Subcutaneous abdominal adipose tissue (tissue), 5 donors: ENCODE data around the gene SPRED2.
"Not testable (repeated sequence)": the region's sequence is repeated elsewhere in the genome, so short reads cannot be mapped to it uniquely, and the experiment has no call there.

Experiments
- H3K27ac ChIP-seq: one replicate; pipeline ENCODE4 v1.7.0; 2013; ENCODE audit warnings: low read depth, mild to moderate bottlenecking, inconsistent platforms, low read length, moderate library complexity
- H3K27me3 ChIP-seq, 5 donors: one replicate each; pipeline ENCODE4 v1.7.0; 2013; ENCODE audit warnings: low read length in 5 of 5, inconsistent platforms in 1 of 5; ENCODE audit not compliant: control insufficient read depth in 5 of 5, insufficient read depth in 4 of 5
- H3K36me3 ChIP-seq, 5 donors: one replicate each; pipeline ENCODE4 v1.7.0; 2013; ENCODE audit warnings: low read length in 5 of 5; ENCODE audit not compliant: control insufficient read depth in 5 of 5, insufficient read depth in 5 of 5
- H3K4me1 ChIP-seq, 5 donors: one replicate each; pipeline ENCODE4 v1.7.0; 2013; ENCODE audit warnings: low read length in 5 of 5, mild to moderate bottlenecking in 3 of 5, moderate library complexity in 1 of 5; ENCODE audit not compliant: control insufficient read depth in 5 of 5, insufficient read depth in 5 of 5
- H3K4me3 ChIP-seq, 5 donors: one replicate each; pipeline ENCODE4 v1.7.0; 2013; ENCODE audit warnings: low read length in 5 of 5, low read depth in 1 of 5
- H3K9ac ChIP-seq, 5 donors: one replicate each; pipeline ENCODE4 v1.7.0; 2013; ENCODE audit warnings: low read length in 5 of 5, mild to moderate bottlenecking in 4 of 5, moderate library complexity in 3 of 5
- H3K9me3 ChIP-seq, 5 donors: one replicate each; pipeline ENCODE4 v1.7.0; 2013; ENCODE audit warnings: low read length in 5 of 5; ENCODE audit not compliant: control insufficient read depth in 5 of 5
- donor health status: healthy.
- donor health status: healthy.
- donor health status: healthy.
- donor health status: healthy.
- donor health status: healthy.

SPRED2 gene

DNA sequence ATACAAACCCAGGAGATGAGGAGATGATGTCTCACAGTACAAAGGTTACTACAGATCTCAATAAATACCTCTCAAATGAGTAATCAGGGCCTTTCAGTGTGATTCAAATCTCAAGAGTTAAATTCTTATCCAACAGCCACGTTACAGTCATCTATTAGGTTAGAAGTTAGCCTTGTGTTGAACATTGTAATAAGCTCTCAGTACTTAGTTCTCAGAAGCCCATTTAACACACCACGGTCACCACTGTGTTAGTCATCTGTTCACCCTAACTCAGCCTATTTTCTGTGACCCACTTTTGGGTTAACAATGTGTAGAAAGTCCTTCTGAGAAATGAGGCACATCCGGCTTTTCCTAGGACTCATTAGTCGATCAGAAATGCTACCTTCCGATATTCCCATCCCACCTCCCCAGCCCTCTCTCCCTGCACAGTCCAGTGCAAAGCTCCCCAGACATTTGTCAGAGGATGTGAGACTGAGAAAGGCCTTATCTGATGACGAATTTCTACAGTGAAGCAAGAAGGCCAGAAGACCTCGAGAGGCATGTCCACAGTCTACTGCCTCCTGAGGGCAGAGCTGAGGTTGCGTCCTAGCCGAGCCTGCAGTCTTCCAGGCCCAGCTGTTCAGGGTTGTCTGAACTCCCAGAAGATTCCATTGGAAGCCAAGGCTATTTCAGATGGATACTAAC, 112.2 kb downstream of the SPRED2 start:
- peaks cover 1 to 21% (median 15%) of the 10 kb centered on the region in 5 donors for H3K4me1 ChIP-seq
- H3K27ac ChIP-seq: peak overlapping the region; percentile 18
- no peaks in the 10 kb centered on the region for H3K9me3 ChIP-seq
- no peak overlapping the region for H3K9ac ChIP-seq
- H3K27me3 ChIP-seq: no peaks in the 10 kb centered on the region
- no peak overlapping the region for H3K4me3 ChIP-seq
- peaks cover 0 to 23% (median 15%) of the 10 kb centered on the region in 5 donors for H3K36me3 ChIP-seq

DNA sequence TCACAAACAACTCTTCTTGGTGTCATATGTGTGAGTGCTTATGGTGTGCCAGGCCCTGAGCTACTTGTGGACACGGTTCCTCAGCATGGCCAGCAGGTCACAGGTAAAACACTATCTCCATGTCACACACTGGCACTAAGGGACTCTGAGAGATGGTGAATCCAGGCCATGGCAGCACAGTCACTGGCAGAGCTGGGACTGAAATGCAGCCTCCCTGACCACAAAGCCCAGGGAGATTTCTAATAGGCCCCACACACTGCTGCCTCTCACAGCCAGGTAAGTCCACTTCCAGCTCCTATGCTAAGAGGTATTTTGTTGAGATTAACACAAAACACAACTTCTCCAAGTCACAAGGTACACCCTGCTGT, 112.7 kb downstream of the SPRED2 start:
- H3K27ac ChIP-seq: peak overlapping the region; percentile 18
- H3K4me1 ChIP-seq: peaks cover 1 to 21% (median 15%) of the 10 kb centered on the region in 5 donors
- H3K36me3 ChIP-seq: peaks cover 0 to 24% (median 20%) of the 10 kb centered on the region in 5 donors
- no peaks in the 10 kb centered on the region for H3K27me3 ChIP-seq
- no peak overlapping the region for H3K9ac ChIP-seq
- H3K4me3 ChIP-seq: no peak overlapping the region
- no peaks in the 10 kb centered on the region for H3K9me3 ChIP-seq

DNA sequence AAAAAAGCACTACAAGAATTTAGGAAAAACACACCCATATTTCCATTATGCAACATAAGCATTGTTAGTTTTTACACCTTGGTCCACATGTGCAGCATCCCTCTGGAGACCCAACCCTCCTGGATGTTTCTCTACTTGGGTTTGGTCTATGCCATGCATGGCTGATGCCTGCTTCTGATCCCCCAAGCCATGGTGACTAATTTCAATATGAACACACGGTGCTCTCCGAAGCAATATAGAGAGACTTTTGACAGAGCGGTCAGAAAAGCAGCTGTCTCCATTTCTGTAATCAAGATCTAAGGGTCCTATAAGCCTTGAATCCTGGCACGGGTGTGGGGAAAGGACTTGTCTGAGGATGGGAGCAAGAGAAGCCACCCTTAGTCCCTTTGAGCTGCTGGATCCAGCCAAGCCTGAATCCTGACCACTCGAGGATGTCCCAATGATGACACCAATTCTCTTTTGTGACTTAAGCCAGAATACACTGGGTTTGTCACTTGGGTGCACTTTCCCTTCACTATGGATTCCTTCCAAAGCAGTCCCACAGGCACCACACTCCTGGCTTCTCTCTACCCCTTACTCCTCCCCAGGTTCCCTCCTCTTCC, 113.2 kb downstream of the SPRED2 start:
- Histone ChIP-seq H3K4me3 (no peak overlapping the region), H3K4me1 (peaks cover 1 to 21% (median 15%) of the 10 kb centered on the region in 5 donors), H3K27ac (peak overlapping the region; percentile 18), H3K9ac (no peak overlapping the region), H3K36me3 (peaks cover 0 to 25% (median 19%) of the 10 kb centered on the region in 5 donors), H3K9me3 (no peaks in the 10 kb centered on the region), H3K27me3 (no peaks in the 10 kb centered on the region)

- H3K36me3 ChIP-seq: peaks cover 0 to 38% (median 32%) of the 10 kb centered on the region in 5 donors
Measured at GRCh38 chr2:65317841-65318240, 114.6 kb downstream of the SPRED2 start.

DNA sequence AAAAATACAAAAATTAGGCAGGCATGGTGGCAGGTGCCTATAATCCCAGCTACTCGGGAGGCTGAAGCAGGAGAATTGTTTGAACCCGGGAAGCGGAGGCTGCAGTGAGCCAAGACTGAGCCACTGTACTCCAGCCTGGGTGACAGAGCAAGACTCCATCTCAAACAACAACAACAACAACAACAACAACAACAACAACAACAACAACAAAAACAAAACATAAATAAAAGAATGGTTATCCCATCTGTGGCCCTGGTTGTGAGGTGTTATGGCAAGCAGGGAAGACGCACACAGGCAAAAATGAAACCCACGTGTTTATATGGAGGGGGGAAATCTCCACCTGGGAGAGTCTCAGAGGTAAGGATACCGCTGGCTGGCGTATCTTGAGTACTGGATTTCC, 115.0 kb downstream of the SPRED2 start:
- H3K27me3 ChIP-seq, H3K4me3 ChIP-seq, H3K9me3 ChIP-seq, H3K27ac ChIP-seq, H3K9ac ChIP-seq: not testable (repeated sequence)
- H3K4me1 ChIP-seq: peaks cover 1 to 29% (median 18%) of the 10 kb centered on the region in 5 donors
- peaks cover 3 to 43% (median 36%) of the 10 kb centered on the region in 5 donors for H3K36me3 ChIP-seq

More at GRCh38 chr2:65317841-65318240, 114.6 kb downstream of the SPRED2 start:
- Histone ChIP-seq H3K4me3 (no peak overlapping the region), H3K9ac (no peak overlapping the region), H3K4me1 (peaks cover 1 to 24% (median 16%) of the 10 kb centered on the region in 5 donors), H3K9me3 (no peaks in the 10 kb centered on the region), H3K27ac (no peak overlapping the region), H3K27me3 (no peaks in the 10 kb centered on the region)

- Histone ChIP-seq H3K27me3 (no peaks in the 10 kb centered on the region), H3K9ac (no peak overlapping the region), H3K4me3 (no peak overlapping the region), H3K9me3 (no peaks in the 10 kb centered on the region), H3K27ac (no peak overlapping the region), H3K4me1 (peaks cover 3 to 41% (median 20%) of the 10 kb centered on the region in 5 donors), H3K36me3 (peaks cover 3 to 50% (median 39%) of the 10 kb centered on the region in 5 donors)
Measured at GRCh38 chr2:65316072-65316471, 116.3 kb downstream of the SPRED2 start.

DNA sequence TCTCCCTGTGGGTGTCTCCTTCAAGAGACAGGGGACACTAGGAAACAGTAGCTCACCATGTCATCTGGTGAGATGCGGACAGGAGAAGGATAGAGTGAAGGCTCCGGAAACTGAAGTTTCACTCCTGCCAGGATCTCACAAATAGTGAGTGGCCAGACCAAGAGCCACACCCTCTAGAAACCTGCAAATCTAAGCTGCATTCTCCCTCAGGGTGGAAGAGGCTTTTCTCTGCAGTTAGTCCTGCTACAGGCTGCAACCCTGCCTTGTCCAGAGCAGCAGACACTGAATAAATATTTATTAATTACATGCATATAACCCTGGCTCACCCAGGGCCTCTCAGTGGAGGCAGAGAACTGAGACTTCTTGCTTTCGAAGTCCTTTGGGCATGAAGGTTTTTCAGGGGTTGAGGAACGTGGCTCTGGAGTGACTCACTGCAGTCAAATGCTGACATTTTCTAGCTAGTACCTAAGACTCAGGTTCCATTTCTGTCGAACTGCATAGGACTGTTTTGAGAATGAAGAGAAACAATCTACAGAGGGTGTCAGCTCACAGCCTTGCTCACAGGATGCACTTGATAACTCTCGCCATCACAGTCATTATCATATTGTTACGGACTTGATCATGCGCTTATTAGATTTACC, 117.5 kb downstream of the SPRED2 start:
- H3K27ac ChIP-seq: no peak overlapping the region
- no peak overlapping the region for H3K4me3 ChIP-seq
- H3K36me3 ChIP-seq: peaks cover 3 to 50% (median 37%) of the 10 kb centered on the region in 5 donors
- H3K9me3 ChIP-seq: no peaks in the 10 kb centered on the region
- H3K27me3 ChIP-seq: no peaks in the 10 kb centered on the region
- H3K4me1 ChIP-seq: peaks cover 6 to 44% (median 16%) of the 10 kb centered on the region in 5 donors
- no peak overlapping the region for H3K9ac ChIP-seq

DNA sequence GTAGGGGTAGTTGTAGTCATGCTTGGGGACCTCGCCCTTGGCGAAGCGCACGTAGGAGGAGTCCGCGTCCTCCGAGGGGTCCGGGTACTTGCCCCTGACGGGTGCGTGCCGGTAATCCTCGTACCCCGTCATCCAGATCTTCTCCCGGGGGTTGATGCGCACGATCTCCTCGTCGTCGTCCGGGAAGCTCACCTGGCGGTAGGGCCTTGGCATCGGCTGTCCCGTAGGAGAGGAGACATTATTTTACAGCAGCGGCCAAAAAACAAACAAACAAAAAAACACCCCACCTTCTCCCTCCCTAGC, 118.5 kb downstream of the SPRED2 start:
- Histone ChIP-seq H3K4me3 (no peak overlapping the region), H3K9ac (no peak overlapping the region), H3K9me3 (no peaks in the 10 kb centered on the region), H3K4me1 (peaks cover 9 to 53% (median 21%) of the 10 kb centered on the region in 5 donors), H3K36me3 (peaks cover 3 to 50% (median 37%) of the 10 kb centered on the region in 5 donors), H3K27me3 (no peaks in the 10 kb centered on the region), H3K27ac (no peak overlapping the region)

DNA sequence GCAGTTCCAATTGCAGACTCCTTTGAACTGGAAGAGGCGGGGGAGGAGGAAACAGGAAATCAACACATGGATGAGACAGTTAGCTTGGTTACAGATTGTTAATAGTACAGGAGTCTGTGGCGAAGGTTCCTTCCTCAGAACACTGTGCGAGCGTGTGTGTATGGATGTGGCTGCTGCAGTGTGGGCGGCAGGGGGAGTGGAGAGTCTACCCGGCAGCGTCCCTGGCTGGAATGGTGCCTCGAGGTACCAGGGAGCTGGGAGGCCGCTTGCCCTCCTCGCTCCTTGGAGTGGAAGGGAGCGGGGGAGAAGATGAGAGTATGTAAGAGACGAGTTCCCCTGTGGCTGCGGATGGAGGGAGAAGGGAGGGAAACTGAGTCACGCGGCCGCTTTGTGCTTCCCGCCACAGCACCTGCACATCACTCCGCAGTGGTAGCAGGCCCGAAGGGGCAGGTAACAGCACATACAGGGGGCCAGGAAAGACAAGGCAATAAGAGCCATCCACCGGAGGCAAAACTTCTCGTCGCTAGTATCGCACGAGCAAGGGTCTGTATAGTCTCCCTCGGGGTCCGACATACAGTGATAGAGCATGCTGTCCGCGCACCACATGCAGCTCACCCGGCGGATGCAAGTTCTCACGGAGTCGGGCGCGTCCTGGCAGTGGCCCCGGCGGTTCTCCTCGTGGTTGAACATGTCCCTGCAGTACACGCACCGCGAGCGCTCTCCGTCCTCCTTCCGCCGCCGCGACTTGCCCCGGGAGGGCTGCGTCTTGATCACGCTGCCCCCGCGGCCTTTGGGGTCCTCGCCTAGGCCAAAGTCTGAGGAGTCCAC, 119.1 kb downstream of the SPRED2 start:
- no peaks in the 10 kb centered on the region for H3K9me3 ChIP-seq
- peaks cover 3 to 50% (median 37%) of the 10 kb centered on the region in 5 donors for H3K36me3 ChIP-seq
- H3K4me3 ChIP-seq: no peak overlapping the region
- H3K27me3 ChIP-seq: no peaks in the 10 kb centered on the region
- peak overlapping the region; percentile 24 for H3K27ac ChIP-seq
- peak overlapping the region in 1 of 5 donors; percentile 19 for H3K9ac ChIP-seq
- H3K4me1 ChIP-seq: peaks cover 9 to 57% (median 21%) of the 10 kb centered on the region in 5 donors
